ENCODE data around the gene SFSWAP.
"Not testable (repeated sequence)": the region's sequence is repeated elsewhere in the genome, so short reads cannot be mapped to it uniquely, and the experiment has no call there.

DNA sequence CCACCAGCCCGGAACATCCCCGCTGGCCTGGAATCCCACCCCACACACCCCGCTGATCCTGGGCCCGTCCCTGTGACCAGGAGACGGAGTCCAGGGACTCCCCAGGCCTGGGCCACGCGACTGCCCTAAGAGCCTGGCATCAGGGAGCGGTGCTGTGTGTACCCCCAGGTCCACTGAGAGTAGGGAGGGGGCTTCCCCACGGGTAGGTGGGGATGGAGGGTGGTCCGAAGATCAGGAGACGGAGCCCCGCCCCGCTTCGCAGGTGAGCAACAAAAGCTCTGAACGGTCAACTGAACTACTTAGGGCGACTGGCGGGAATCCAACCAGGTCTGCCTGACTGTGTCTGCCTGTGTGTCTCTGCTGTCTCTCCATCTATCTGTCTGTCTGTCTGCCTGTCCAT, 45.2 kb upstream of the SFSWAP start:
- TF ChIP-seq, protein P1, sequence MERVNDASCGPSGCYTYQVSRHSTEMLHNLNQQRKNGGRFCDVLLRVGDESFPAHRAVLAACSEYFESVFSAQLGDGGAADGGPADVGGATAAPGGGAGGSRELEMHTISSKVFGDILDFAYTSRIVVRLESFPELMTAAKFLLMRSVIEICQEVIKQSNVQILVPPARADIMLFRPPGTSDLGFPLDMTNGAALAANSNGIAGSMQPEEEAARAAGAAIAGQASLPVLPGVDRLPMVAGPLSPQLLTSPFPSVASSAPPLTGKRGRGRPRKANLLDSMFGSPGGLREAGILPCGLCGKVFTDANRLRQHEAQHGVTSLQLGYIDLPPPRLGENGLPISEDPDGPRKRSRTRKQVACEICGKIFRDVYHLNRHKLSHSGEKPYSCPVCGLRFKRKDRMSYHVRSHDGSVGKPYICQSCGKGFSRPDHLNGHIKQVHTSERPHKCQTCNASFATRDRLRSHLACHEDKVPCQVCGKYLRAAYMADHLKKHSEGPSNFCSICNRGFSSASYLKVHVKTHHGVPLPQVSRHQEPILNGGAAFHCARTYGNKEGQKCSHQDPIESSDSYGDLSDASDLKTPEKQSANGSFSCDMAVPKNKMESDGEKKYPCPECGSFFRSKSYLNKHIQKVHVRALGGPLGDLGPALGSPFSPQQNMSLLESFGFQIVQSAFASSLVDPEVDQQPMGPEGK (CRISPR knock-in tag; IDR thresholded peaks at IDR 0.05; ENCODE audit: borderline replicate concordance) = not testable (repeated sequence)
- not testable (repeated sequence) for TF ChIP-seq GLIS3 (CRISPR knock-in tag; IDR thresholded peaks at IDR 0.05); ZC3H10 (CRISPR knock-in tag; IDR thresholded peaks at IDR 0.05); BACH2 (CRISPR knock-in tag; IDR thresholded peaks at IDR 0.05; ENCODE audit: borderline replicate concordance); RARB (CRISPR knock-in tag; IDR thresholded peaks at IDR 0.05); ZFP30 (CRISPR knock-in tag; IDR thresholded peaks at IDR 0.05); ISL1 (CRISPR knock-in tag; IDR thresholded peaks at IDR 0.05); ZNF70 (CRISPR knock-in tag; IDR thresholded peaks at IDR 0.05); CREB5 (CRISPR knock-in tag; IDR thresholded peaks at IDR 0.05; ENCODE audit: low read depth); OSR1 (CRISPR knock-in tag; IDR thresholded peaks at IDR 0.05); PPARA (CRISPR knock-in tag; IDR thresholded peaks at IDR 0.05; ENCODE audit: borderline replicate concordance)
- TF ChIP-seq, protein P2, sequence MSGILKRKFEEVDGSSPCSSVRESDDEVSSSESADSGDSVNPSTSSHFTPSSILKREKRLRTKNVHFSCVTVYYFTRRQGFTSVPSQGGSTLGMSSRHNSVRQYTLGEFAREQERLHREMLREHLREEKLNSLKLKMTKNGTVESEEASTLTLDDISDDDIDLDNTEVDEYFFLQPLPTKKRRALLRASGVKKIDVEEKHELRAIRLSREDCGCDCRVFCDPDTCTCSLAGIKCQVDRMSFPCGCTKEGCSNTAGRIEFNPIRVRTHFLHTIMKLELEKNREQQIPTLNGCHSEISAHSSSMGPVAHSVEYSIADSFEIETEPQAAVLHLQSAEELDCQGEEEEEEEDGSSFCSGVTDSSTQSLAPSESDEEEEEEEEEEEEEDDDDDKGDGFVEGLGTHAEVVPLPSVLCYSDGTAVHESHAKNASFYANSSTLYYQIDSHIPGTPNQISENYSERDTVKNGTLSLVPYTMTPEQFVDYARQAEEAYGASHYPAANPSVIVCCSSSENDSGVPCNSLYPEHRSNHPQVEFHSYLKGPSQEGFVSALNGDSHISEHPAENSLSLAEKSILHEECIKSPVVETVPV (CRISPR knock-in tag; IDR thresholded peaks at IDR 0.05) = not testable (repeated sequence)

All from SK-N-SH treated with all-trans-retinoic acid at 6 μM for 48 hours (cell line).